Measurements from ENCODE around the gene BCR.

Gene BCR

GRCh38 chr22:23274891-23275694 is 94.8 kb downstream of the BCR start:
- TF ChIP-seq GATA1 (IDR thresholded peaks at IDR 0.05; ENCODE audit: low read depth, low read length): no peak
- TF ChIP-seq POLR2A (IDR thresholded peaks at IDR 0.05; ENCODE audit: low read length): no peak

GRCh38 chr22:23275751-23276150 is 95.4 kb downstream of the BCR start:
- TF ChIP-seq POLR2A (IDR thresholded peaks at IDR 0.05; ENCODE audit: low read length): no peak
- no peak for TF ChIP-seq GATA1 (IDR thresholded peaks at IDR 0.05; ENCODE audit: low read depth, low read length)
- no peak for DNase-seq

More at GRCh38 chr22:23274891-23275694, 94.8 kb downstream of the BCR start:
- no peak for DNase-seq

GRCh38 chr22:23276656-23277582 is 96.6 kb downstream of the BCR start:
- no peak for TF ChIP-seq POLR2A (IDR thresholded peaks at IDR 0.05; ENCODE audit: low read length)
- TF ChIP-seq GATA1 (IDR thresholded peaks at IDR 0.05; ENCODE audit: low read depth, low read length): no peak
- no peak for DNase-seq

GRCh38 chr22:23277583-23278295 is 97.4 kb downstream of the BCR start:
- TF ChIP-seq GATA1 (IDR thresholded peaks at IDR 0.05; ENCODE audit: low read depth, low read length) (no peak), POLR2A (IDR thresholded peaks at IDR 0.05; ENCODE audit: low read length) (no peak)
- DNase-seq: no peak

GRCh38 chr22:23278883-23279675 is 98.8 kb downstream of the BCR start:
- TF ChIP-seq POLR2A (IDR thresholded peaks at IDR 0.05; ENCODE audit: low read length) (no peak), GATA1 (IDR thresholded peaks at IDR 0.05; ENCODE audit: low read depth, low read length) (no peak)
- no peak for DNase-seq

GRCh38 chr22:23279781-23280180 is 99.5 kb downstream of the BCR start:
- TF ChIP-seq GATA1 (IDR thresholded peaks at IDR 0.05; ENCODE audit: low read depth, low read length) (no peak), POLR2A (IDR thresholded peaks at IDR 0.05; ENCODE audit: low read length) (no peak)
- no peak for DNase-seq

- DNase-seq: no peak
- no peak for TF ChIP-seq POLR2A (IDR thresholded peaks at IDR 0.05; ENCODE audit: low read length)
- no peak for TF ChIP-seq GATA1 (IDR thresholded peaks at IDR 0.05; ENCODE audit: low read depth, low read length)
These were observed 100.2 kb downstream of the BCR start for GRCh38 chr22:23280356-23281052.

- TF ChIP-seq GATA1 (IDR thresholded peaks at IDR 0.05; ENCODE audit: low read depth, low read length) (no peak), POLR2A (IDR thresholded peaks at IDR 0.05; ENCODE audit: low read length) (no peak)
- DNase-seq: no peak
These were observed 100.7 kb downstream of the BCR start for GRCh38 chr22:23281053-23281405.

- peak; percentile 58 to 78 for DNase-seq
- no peak for TF ChIP-seq POLR2A (IDR thresholded peaks at IDR 0.05; ENCODE audit: low read length)
- TF ChIP-seq GATA1 (IDR thresholded peaks at IDR 0.05; ENCODE audit: low read depth, low read length): no peak
These were observed 101.2 kb downstream of the BCR start for GRCh38 chr22:23281406-23282088.

GRCh38 chr22:23282089-23282501 is 101.8 kb downstream of the BCR start:
- DNase-seq: no peak
- TF ChIP-seq POLR2A (IDR thresholded peaks at IDR 0.05; ENCODE audit: low read length) (no peak), GATA1 (IDR thresholded peaks at IDR 0.05; ENCODE audit: low read depth, low read length) (no peak)

- no peak for DNase-seq
- TF ChIP-seq GATA1 (IDR thresholded peaks at IDR 0.05; ENCODE audit: low read depth, low read length) (no peak), POLR2A (IDR thresholded peaks at IDR 0.05; ENCODE audit: low read length) (no peak)
These were observed 102.2 kb downstream of the BCR start for GRCh38 chr22:23282516-23282915.

- TF ChIP-seq GATA1 (IDR thresholded peaks at IDR 0.05; ENCODE audit: low read depth, low read length): no peak
- TF ChIP-seq POLR2A (IDR thresholded peaks at IDR 0.05; ENCODE audit: low read length): no peak
- DNase-seq: no peak
These were observed 102.7 kb downstream of the BCR start for GRCh38 chr22:23282986-23283385.
